Measurements from ENCODE around the gene THOC6.
"Not testable (repeated sequence)": the region's sequence is repeated elsewhere in the genome, so short reads cannot be mapped to it uniquely, and the experiment has no call there.

Gene THOC6

DNA sequence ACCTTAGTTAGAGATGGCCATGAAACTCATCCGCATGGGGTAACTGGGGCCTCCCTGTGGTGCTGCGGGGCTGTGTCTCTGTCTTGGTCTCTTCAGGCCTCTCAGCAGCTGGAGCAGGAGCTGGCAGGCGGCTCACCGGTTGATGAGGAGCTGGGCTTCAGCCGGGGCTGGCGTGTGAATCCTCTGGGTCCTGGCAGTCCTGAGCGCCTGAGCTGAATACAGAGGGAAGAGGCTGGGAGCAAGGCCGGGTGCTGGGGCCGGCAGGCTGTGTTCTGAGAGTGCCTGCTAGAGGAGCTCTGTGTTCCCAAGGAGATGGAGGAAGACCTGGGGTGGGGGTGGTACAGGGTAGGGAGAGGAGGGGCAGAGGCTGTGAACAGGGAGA lies 31.9 kb downstream of the THOC6 start:
- H3K36me3 Mint-ChIP-seq (ENCODE audit: low read depth) = peaks cover 68% of the 10 kb centered on the region

DNA sequence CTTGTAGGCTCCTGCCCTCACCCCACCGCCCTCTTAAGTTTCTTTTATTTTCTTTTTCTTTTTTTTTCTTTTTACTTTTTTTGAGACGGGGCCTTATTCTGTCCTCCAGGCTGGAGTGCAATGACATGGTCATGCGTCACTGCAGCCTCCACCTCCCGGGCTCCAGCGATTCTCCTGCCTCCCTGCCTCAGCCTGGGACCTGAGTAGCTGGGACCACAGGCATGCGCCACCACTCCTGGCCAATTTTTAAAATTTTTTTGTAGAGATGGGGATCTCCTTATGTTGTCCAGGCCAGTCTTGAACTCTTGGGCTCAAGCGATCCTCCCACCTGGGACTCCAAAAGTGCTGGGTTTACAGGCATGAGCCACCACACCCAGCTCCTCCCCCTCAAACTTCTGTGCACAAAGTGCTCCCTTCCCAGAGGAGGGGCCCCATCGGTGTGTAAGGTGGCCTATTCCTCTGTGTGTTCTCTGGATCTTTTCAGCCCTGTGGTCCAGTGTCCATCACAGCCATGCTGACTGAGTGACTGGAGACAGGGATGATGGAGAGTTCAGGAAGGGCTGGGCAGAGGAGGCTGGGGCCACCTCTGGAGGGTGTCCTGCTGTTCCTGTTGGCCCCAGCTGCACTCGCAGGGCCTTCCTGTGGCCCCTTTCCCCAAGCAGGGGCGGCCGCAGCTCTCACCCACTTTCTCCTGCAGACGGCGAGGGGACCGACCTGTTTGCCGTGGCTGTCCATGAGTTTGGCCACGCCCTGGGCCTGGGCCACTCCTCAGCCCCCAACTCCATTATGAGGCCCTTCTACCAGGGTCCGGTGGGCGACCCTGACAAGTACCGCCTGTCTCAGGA lies 32.7 kb downstream of the THOC6 start:
- Mint-ChIP-seq H3K4me3 (peak overlapping the region; percentile 74), H3K36me3 (ENCODE audit: low read depth) (peaks cover 60% of the 10 kb centered on the region), H3K4me1 (ENCODE audit: low read depth) (peaks cover 52% of the 10 kb centered on the region), H3K9me3 (no peaks in the 10 kb centered on the region), H3K27me3 (ENCODE audit: low read depth) (no peaks in the 10 kb centered on the region), H3K27ac (peak overlapping the region; percentile 95)
- no peak for DNase-seq (ENCODE audit: low spot score)

More for the DNA sequence above, 31.9 kb downstream of the THOC6 start:
- not testable (repeated sequence) for DNase-seq (ENCODE audit: low spot score); H3K27me3 Mint-ChIP-seq (ENCODE audit: low read depth); H3K9me3 Mint-ChIP-seq
- H3K4me3 Mint-ChIP-seq = peak overlapping the region; percentile 74
- H3K27ac Mint-ChIP-seq = peak overlapping the region; percentile 86
- H3K4me1 Mint-ChIP-seq (ENCODE audit: low read depth) = peaks cover 60% of the 10 kb centered on the region

DNA sequence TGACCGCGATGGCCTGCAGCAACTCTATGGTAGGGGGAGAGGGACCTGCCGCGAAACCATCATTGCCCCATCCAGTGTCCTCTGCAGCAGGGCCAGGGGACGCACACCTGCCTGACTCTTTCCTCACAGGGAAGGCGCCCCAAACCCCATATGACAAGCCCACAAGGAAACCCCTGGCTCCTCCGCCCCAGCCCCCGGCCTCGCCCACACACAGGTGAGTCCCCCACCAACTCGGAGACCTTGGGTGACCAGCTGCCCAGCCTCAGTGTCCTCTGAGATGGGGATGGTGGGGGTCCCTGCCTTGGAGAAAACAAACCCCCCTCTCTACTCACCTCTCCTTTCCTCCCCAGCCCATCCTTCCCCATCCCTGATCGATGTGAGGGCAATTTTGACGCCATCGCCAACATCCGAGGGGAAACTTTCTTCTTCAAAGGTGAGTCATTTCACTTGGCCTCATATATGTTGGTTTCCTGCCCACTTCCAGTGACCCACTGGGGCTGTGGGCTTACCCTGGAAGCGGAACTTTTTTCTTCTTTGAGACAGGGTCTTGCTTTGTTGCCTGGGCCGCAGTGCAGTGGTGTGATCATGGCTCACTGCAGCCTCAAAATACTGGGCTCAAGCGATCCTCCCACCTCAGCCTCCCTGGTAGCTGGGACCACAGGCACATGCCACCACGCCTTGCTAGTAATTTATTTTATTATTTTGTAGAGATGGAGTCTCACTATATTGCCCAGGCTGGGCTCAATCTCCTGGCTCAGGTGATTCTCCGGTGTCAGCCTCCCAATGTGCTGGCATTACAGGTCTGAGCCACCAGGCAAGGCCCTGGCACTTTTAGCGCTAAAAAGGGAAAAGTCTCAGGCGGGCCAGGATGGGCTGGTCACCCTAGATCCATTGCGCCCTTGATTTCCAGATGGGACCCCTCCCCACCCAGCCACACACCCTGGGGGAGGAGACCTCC lies 33.6 kb downstream of the THOC6 start:
- peak overlapping the region; percentile 95 for H3K27ac Mint-ChIP-seq
- DNase-seq (ENCODE audit: low spot score) = no peak
- peaks cover 52% of the 10 kb centered on the region for H3K4me1 Mint-ChIP-seq (ENCODE audit: low read depth)
- no peaks in the 10 kb centered on the region for H3K9me3 Mint-ChIP-seq
- peaks cover 60% of the 10 kb centered on the region for H3K36me3 Mint-ChIP-seq (ENCODE audit: low read depth)
- H3K4me3 Mint-ChIP-seq = peak overlapping the region; percentile 74
- no peaks in the 10 kb centered on the region for H3K27me3 Mint-ChIP-seq (ENCODE audit: low read depth)

DNA sequence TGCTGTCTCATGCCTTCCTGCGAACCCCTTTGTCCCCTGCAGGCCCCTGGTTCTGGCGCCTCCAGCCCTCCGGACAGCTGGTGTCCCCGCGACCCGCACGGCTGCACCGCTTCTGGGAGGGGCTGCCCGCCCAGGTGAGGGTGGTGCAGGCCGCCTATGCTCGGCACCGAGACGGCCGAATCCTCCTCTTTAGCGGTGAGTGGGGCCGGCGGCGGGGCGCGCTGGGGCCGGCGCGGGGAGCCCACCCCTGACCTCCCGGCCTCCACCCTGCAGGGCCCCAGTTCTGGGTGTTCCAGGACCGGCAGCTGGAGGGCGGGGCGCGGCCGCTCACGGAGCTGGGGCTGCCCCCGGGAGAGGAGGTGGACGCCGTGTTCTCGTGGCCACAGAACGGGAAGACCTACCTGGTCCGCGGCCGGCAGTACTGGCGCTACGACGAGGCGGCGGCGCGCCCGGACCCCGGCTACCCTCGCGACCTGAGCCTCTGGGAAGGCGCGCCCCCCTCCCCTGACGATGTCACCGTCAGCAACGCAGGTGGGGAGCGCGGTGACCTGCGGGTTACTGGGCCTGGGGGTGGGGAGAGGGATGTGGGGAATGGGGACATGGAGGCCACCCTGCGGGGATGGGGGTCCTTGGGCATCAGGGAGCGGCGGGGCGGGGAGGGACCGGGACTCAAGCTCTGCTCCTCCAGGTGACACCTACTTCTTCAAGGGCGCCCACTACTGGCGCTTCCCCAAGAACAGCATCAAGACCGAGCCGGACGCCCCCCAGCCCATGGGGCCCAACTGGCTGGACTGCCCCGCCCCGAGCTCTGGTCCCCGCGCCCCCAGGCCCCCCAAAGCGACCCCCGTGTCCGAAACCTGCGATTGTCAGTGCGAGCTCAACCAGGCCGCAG lies 34.5 kb downstream of the THOC6 start:
- DNase-seq (ENCODE audit: low spot score) = no peak
- Mint-ChIP-seq H3K27me3 (ENCODE audit: low read depth) (no peaks in the 10 kb centered on the region), H3K4me1 (ENCODE audit: low read depth) (peaks cover 55% of the 10 kb centered on the region), H3K4me3 (peak overlapping the region; percentile 91), H3K9me3 (peaks cover 4% of the 10 kb centered on the region), H3K27ac (peak overlapping the region; percentile 81), H3K36me3 (ENCODE audit: low read depth) (peaks cover 61% of the 10 kb centered on the region)

DNA sequence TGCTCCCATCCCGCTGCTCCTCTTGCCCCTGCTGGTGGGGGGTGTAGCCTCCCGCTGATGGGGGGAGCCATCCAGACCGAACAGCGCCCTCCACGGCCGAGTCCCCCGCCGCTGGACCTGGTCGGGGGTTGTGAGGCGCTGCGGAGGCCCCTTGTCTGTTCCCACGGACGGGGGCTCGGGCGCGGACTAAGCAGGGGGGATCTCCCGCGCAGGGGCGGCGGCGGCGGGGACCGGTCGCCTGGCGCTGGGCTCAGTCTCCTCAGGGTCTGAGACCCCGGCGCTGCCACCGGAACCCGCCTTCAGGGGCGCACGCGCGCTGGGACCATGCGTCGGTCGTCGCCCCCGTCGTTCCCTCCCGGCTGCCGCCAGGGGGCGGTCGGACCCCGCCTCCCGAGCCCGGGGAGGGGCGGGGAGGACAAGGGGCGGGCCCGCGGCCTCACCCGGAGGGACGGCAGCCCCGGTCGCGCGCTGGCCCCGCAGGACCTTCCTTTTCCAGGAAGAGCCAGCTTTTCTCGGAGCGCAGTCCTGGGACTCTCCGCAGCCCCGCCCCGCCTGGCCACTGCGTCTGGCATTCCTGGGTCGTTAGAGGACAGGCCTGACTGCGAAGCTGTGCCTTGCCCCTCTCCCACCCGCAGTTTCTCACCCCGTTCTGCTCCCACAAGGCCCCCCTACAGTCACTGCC lies 35.3 kb downstream of the THOC6 start:
- Mint-ChIP-seq H3K4me3 (peak overlapping the region; percentile 91), H3K36me3 (ENCODE audit: low read depth) (peaks cover 54% of the 10 kb centered on the region), H3K27me3 (ENCODE audit: low read depth) (no peaks in the 10 kb centered on the region), H3K27ac (peak overlapping the region; percentile 93), H3K9me3 (peaks cover 4% of the 10 kb centered on the region), H3K4me1 (ENCODE audit: low read depth) (peaks cover 53% of the 10 kb centered on the region)
- peak; percentile 88 for DNase-seq (ENCODE audit: low spot score)

DNA sequence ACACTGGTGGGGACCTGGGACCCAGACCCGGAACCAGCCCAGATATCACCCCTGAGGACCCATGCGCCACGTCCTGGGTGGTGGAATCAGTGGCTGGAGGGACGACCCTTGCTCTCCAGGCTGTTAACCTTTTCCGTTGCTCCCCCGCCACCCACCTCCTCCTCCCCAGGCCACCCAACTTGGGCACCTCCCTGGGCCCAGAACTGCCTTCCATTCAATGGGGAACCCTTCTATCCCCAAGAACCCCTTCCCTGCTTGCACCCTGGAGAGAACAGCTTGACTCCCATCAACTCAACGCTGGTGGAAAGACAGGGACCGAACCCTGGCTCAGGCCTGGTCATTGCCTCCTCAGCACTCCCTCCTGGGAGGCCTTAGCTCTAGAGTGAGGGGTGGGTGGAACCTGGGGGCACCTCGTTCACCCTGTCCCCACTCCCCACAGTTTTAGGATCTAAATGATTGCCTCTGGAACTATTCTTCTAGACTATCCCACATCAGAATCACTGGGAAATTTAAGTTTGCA lies 35.9 kb downstream of the THOC6 start:
- no peak for DNase-seq (ENCODE audit: low spot score)
- peaks cover 4% of the 10 kb centered on the region for H3K9me3 Mint-ChIP-seq
- H3K4me3 Mint-ChIP-seq = peak overlapping the region; percentile 90
- H3K27ac Mint-ChIP-seq = peak overlapping the region; percentile 93
- H3K27me3 Mint-ChIP-seq (ENCODE audit: low read depth) = no peaks in the 10 kb centered on the region
- H3K4me1 Mint-ChIP-seq (ENCODE audit: low read depth) = peaks cover 52% of the 10 kb centered on the region
- H3K36me3 Mint-ChIP-seq (ENCODE audit: low read depth) = peaks cover 50% of the 10 kb centered on the region

DNA sequence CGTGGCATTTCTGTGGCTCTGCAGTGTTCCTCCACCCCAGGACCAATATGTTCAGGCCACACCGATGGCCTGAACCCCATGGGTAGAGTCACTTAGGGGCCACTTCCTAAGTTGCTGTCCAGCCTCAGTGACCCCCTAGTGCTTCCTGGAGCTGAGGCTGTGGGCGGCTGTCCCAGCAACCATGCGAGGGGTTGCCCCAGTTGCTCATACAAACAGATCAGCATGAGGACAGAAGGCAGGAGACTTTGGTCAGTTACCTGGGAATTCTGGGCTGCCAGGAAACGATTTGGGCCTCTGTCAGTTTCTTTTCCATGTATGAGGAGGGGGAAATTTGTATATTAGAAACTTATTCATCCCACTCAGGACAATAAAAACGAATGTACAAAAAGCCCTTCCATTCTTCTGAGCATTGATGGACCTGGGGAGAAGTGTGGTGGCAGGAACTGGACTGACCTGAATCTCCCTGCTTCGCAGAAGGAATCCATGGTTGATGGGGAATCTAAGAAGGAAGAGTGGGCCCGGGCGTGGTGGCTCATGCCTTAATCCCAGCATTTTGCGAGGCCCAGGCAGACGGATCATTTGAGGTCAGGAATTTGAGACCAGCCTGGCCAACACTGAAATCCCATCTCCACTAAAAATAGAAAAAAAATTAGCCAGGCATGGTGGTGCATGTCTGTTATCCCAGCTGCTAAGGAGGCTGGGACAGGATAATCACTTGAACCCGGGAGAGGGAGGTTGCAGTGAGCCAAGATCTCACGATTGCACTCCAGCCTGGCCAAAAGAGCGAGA lies 36.7 kb downstream of the THOC6 start:
- H3K27ac Mint-ChIP-seq = peak overlapping the region; percentile 93
- H3K36me3 Mint-ChIP-seq (ENCODE audit: low read depth) = peaks cover 45% of the 10 kb centered on the region
- peak overlapping the region; percentile 90 for H3K4me3 Mint-ChIP-seq
- no peak for DNase-seq (ENCODE audit: low spot score)
- peaks cover 52% of the 10 kb centered on the region for H3K4me1 Mint-ChIP-seq (ENCODE audit: low read depth)
- H3K27me3 Mint-ChIP-seq (ENCODE audit: low read depth) = no peaks in the 10 kb centered on the region
- H3K9me3 Mint-ChIP-seq = peaks cover 4% of the 10 kb centered on the region

DNA sequence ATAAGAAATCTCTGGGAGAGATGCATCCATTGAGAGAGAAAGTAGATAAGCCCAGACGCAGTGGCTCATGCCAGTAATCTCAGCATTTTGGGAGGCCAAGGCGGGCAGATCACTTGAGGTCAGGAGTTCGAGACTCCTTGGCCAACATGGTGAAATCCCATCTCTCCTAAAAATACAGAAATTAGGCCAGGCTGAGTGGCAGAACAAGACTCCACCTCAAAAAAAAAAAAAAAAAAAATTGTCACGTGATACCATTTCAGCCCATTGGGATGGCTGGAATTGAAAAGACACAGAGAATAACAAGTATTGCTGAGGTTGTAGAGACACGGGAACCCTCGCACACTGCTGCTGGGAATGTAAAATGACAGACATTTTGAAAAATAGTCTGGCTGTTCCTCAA lies 38.7 kb downstream of the THOC6 start:
- H3K27ac Mint-ChIP-seq = peak overlapping the region; percentile 31
- peaks cover 43% of the 10 kb centered on the region for H3K4me1 Mint-ChIP-seq (ENCODE audit: low read depth)
- H3K4me3 Mint-ChIP-seq = no peak overlapping the region
- no peak for DNase-seq (ENCODE audit: low spot score)
- H3K36me3 Mint-ChIP-seq (ENCODE audit: low read depth) = peaks cover 50% of the 10 kb centered on the region
- H3K27me3 Mint-ChIP-seq (ENCODE audit: low read depth) = no peaks in the 10 kb centered on the region
- peaks cover 4% of the 10 kb centered on the region for H3K9me3 Mint-ChIP-seq

DNA sequence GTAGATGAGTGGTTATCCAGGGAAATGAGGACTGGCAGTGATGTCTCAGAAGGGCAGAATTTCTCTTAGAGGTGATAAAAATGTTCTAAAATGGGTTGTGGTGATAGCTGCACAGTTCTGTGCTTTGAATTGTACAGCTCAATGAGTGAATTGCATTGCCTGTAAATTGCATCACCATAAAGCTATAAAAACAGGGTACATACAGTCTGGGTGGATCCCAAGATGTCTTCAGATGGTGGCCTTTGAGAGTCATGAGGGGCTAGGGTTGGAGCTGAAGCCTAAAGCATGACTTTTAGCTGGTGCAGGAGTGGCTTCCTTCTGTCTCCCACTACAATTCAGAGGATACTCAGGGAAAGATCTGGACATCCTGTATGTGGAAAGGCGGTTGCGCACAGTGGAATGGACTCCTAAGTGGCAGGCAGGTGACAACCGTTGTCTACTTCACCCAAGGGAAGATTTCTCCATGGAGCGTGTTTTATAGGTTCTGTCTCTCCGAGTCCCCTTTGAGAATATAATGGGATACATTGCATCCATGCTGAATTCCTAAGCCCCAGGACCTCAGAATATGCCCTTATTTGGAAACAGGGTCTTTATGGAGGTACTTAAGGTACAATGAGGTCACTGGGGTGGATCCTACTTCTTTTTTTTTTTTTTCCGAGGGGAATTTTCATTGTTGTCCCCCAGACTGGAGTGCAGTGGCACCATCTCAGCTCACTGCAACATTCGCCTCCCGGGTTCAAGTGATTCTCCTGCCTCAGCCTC lies 40.0 kb downstream of the THOC6 start:
- Mint-ChIP-seq H3K4me3 (peak overlapping the region; percentile 100), H3K36me3 (ENCODE audit: low read depth) (peaks cover 56% of the 10 kb centered on the region), H3K27me3 (ENCODE audit: low read depth) (no peaks in the 10 kb centered on the region), H3K27ac (peak overlapping the region; percentile 80), H3K4me1 (ENCODE audit: low read depth) (peaks cover 48% of the 10 kb centered on the region), H3K9me3 (peaks cover 4% of the 10 kb centered on the region)
- no peak for DNase-seq (ENCODE audit: low spot score)

DNA sequence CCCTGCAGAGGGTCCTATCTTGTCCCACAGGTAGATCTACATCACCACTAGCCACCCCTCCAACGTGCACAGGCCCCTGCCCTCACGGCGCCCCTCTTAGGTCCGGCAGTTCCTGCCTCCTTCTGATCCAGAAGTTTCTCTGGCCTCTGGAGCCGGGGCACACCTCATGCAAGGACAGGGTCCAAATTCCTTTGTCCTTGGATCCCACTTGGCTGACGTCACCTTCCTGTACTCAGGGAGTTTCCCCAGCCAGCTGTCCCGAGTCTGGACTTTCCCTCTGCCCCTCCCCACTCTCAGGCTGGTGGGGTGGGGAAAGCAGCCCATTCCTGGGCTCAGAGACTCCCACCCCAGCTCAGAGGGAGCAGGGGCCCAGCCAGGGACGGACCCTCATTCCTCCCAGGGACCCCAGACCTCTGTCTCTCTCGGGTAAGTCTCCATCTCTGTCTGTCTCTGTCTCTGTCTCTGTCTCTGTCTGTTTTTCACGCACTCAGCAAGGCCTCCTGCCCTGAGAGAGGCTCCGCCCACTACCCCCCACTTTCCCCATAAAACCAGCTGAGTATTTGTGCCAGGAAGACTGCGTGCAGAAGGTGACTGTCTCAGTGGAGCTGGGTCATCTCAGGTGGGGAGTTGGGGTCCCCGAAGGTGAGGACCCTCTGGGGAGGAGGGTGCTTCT lies 41.4 kb downstream of the THOC6 start, which contains the start of gene IL32:
Gene IL32, plus strand, starts transcription at position 572 of the 673 bp plus-strand sequence. CDS start 172 bp downstream, outside the sequence.
- DNase-seq (ENCODE audit: low spot score) = peak; percentile 64
- Mint-ChIP-seq H3K4me1 (ENCODE audit: low read depth) (peaks cover 49% of the 10 kb centered on the region), H3K36me3 (ENCODE audit: low read depth) (peaks cover 60% of the 10 kb centered on the region), H3K9me3 (peaks cover 4% of the 10 kb centered on the region), H3K27ac (peak within 1 kb of the TSS; percentile 98), H3K27me3 (ENCODE audit: low read depth) (no peaks in the 10 kb centered on the region), H3K4me3 (peak within 1 kb of the TSS; percentile 100)

DNA sequence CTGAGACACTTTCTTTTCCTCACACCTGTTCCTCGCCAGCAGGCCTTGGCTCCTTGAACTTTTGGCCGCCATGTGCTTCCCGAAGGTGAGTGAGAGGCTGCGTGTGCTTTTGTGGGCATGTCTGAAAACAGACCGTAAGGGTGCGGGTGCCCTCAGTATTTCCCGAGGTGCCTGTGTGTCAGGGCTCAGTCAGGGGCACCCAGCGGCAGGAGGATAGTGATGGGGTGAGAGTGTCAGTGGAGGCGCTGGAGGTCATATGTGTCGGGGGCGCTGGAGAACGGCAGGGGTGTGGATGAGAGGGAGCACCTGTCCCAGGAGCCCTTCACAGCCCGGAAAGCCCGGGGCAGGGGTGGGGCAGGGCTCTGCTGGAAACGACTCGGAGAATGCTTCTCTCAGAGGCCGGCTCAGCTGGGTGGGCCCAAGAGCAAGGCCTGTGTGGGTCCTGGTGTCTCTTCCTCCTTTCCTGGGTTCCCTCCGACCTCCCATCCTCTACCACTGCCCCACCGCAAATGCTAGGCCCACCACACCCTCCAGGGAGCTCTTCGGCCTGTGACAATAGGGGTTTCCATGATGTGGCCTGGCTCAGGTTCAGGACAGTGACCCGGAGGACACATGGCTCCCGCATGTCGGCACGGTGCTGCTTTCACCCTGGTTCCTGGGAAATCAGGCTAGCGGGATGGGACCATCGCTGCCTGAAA lies 42.1 kb downstream of the THOC6 start:
- H3K4me1 Mint-ChIP-seq (ENCODE audit: low read depth) = peaks cover 50% of the 10 kb centered on the region
- peaks cover 4% of the 10 kb centered on the region for H3K9me3 Mint-ChIP-seq
- no peaks in the 10 kb centered on the region for H3K27me3 Mint-ChIP-seq (ENCODE audit: low read depth)
- peaks cover 59% of the 10 kb centered on the region for H3K36me3 Mint-ChIP-seq (ENCODE audit: low read depth)
- DNase-seq (ENCODE audit: low spot score) = no peak
- H3K4me3 Mint-ChIP-seq = peak overlapping the region; percentile 100
- peak overlapping the region; percentile 98 for H3K27ac Mint-ChIP-seq

All from T-helper 2 cell treated with Interferon-gamma antibody and Interleukin-4, amounts not matched to agents 5 μg/mL and 100 μg/mL, for 36 hours (primary cell).